ENCODE data around the gene NCK2. TPM values are rescaled to one million over a fixed set of nuclear protein-coding genes. Genes with fewer than 3 reads are reported as not detected.

NCK2 gene
- total RNA-seq, result 86.1 and 122 TPM in 2 replicates

GRCh38 chr2:105744909-105745853 lies at the start of gene NCK2:
NCK2 (plus strand) TSS chr2:105744912; CDS start chr2:105855064, 110,152 bp downstream.

